A549 treated with CpdA at 1 μM for 4 hours (cell line): ENCODE measurements around the gene LRGUK. TPM values are rescaled to one million over a fixed set of nuclear protein-coding genes. Genes with fewer than 3 reads are reported as not detected.

ENCODE experiments used
- total RNA-seq: library from RNA; stranded (reverse); fragments of 200-300 nt; extraction: Qiagen RNA extraction; gene quantifications from 5 replicates; pipeline ENCODE4 v1.2.3, GENCODE V29; 2022; ENCODE audit warnings: low read depth

LRGUK gene, protein sequence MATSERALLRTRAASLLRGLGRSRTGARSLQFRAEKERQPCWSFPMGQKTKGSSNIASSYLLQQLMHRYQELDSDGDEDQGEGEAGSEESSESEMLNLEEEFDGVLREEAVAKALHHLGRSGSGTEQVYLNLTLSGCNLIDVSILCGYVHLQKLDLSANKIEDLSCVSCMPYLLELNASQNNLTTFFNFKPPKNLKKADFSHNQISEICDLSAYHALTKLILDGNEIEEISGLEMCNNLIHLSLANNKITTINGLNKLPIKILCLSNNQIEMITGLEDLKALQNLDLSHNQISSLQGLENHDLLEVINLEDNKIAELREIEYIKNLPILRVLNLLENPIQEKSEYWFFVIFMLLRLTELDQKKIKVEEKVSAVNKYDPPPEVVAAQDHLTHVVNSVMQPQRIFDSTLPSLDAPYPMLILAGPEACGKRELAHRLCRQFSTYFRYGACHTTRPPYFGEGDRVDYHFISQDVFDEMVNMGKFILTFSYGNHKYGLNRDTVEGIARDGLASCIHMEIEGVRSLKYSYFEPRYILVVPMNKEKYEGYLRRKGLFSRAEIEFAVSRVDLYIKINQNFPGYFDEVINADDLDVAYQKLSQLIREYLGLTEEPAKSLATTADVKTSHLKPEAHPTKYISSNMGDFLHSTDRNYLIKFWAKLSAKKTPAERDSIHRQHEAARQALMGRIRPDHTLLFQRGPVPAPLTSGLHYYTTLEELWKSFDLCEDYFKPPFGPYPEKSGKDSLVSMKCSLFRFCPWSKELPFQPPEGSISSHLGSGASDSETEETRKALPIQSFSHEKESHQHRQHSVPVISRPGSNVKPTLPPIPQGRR
- 0.16 to 0.76 TPM (median 0.37 TPM) in 5 replicates for total RNA-seq

DNA sequence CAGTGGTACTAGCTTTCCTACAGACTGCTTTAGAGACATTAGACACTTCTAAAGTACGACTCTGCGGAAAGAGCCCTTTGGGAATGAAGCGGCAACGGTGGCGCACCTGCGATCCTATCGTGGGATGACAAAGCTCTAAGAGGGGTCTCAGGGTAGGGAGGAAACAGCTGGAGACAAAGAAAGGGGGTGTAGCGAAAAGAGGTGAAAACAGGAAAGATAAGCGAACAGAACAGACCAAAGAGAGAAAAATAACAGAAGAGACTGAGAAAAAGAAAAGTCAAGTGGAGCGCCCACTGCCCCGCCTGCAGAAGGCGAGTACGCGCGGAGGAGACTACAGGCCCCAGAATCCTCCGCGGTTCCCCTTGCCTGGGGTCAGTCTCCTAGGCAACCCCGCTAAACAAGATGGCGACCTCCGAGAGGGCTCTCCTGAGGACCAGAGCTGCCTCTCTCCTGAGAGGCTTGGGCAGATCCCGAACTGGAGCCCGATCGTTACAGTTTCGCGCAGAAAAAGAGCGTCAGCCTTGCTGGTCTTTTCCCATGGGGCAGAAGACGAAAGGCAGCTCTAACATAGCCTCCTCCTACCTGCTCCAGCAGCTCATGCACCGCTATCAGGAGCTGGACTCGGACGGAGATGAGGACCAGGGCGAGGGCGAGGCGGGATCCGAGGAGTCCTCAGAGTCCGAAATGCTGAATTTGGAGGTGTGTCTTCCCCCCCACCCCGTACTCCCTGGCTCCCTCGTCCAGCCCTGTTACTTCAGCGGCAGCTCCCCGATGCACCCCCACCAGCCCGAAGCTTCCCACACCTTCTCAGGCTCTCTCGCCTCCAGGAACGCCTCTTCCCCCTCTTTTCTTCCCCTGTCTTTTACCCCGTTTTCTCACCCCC, at the start of gene LRGUK:
Gene LRGUK (plus strand): TSS at position 375 of the 883 bp plus-strand sequence. CDS start 28 bp downstream, at position 403.

Other genes with a start within 250 kb of the LRGUK start
- 32.0 to 39.2 TPM (median 37.1 TPM) in 5 replicates for gene SLC35B4, start 189.6 kb downstream of the LRGUK start, total RNA-seq